ENCODE measurements around the gene CEL. TPM values are rescaled to one million over a fixed set of nuclear protein-coding genes. Genes with fewer than 3 reads are reported as not detected.
A peak's percentile ranks its signal among the peaks of the same experiment; 100 is the strongest.
"Not testable (repeated sequence)": the region's sequence is repeated elsewhere in the genome, so short reads cannot be mapped to it uniquely, and the experiment has no call there.

CEL gene
- total RNA-seq, 3 donors from 2014 or later, result 0.87 to 1.6 (median 1.4) TPM

- H3K9me3 ChIP-seq, result no peaks in the 10 kb centered on the region
- DNase-seq (no peak), ATAC-seq (no peak)
- peaks cover 16% of the 10 kb centered on the region for H3K4me1 ChIP-seq (ENCODE audit: low read depth)
- H3K36me3 ChIP-seq (ENCODE audit: low read depth), result no peaks in the 10 kb centered on the region
- no peak for TF ChIP-seq CTCF (IDR thresholded peaks at IDR 0.05)
- H3K4me3 ChIP-seq, result no peak overlapping the region
- intact Hi-C loops (cut with DNase I, micrococcal nuclease), result loop anchor here in 1 of 2 donors (10.0 kb wide), 1 partner anchor 109 kb away; no protein-coding TSS in a partner anchor
Measured at GRCh38 chr9:133035669-133036068, 26.1 kb upstream of the CEL start.

GRCh38 chr9:133037775-133038515 lies 23.8 kb upstream of the CEL start:
- Histone ChIP-seq H3K9me3 (no peaks in the 10 kb centered on the region), H3K36me3 (ENCODE audit: low read depth) (no peaks in the 10 kb centered on the region), H3K4me3 (no peak overlapping the region), H3K4me1 (ENCODE audit: low read depth) (no peaks in the 10 kb centered on the region)
- no peak for TF ChIP-seq CTCF (IDR thresholded peaks at IDR 0.05)
- DNase-seq (peak in 1 of 3 donors; percentile 21), ATAC-seq (no peak)
- intact Hi-C loops (cut with DNase I, micrococcal nuclease), result loop anchor here in 1 of 2 donors (10.0 kb wide), 1 partner anchor 107 kb away; no protein-coding TSS in a partner anchor

DNA sequence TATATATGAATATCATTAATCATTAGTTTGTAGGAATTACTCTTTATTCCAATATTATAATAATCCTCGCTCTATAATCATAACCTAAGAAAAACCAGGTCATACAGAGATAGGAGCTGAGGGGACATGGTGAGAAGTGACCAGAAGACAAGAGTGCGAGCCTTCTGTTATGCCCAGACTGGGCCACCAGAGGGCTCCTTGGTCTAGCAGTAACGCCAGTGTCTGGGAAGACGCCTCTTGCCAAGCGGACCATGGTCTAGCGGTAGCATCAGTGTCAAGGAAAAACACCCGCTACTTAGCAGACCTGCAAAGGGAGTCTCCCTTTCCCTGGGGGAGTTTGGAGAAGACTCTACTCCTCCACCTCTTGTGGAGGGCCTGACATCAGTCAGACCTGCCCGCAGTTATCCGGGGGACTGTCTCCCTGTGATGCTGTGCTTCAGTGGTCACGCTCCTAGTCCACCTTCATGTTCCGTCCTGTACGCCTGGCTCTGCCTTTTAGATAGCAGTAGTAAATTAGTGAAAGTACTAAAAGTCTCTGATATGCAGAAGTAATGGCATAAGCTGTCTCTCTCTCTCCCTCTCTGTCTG lies 20.8 kb upstream of the CEL start:
- TF ChIP-seq CTCF (IDR thresholded peaks at IDR 0.05), result peak; percentile 45
- DNase-seq, result peak; percentile 50 to 67 (median 66)
- H3K4me3 ChIP-seq; H3K36me3 ChIP-seq (ENCODE audit: low read depth); H3K9me3 ChIP-seq; H3K4me1 ChIP-seq (ENCODE audit: low read depth); intact Hi-C loops (cut with DNase I, micrococcal nuclease); ATAC-seq: not testable (repeated sequence)

- DNase-seq, result peak in 2 of 3 donors; percentile 2 to 29
- intact Hi-C loops (cut with DNase I, micrococcal nuclease), result no loop called here
- ATAC-seq, result no peak
- no peaks in the 10 kb centered on the region for H3K9me3 ChIP-seq
- no peak overlapping the region for H3K4me3 ChIP-seq
- H3K36me3 ChIP-seq (ENCODE audit: low read depth), result peaks cover 3% of the 10 kb centered on the region
- no peaks in the 10 kb centered on the region for H3K4me1 ChIP-seq (ENCODE audit: low read depth)
- no peak for TF ChIP-seq CTCF (IDR thresholded peaks at IDR 0.05)
Measured at GRCh38 chr9:133041958-133042357, 19.8 kb upstream of the CEL start.

DNA sequence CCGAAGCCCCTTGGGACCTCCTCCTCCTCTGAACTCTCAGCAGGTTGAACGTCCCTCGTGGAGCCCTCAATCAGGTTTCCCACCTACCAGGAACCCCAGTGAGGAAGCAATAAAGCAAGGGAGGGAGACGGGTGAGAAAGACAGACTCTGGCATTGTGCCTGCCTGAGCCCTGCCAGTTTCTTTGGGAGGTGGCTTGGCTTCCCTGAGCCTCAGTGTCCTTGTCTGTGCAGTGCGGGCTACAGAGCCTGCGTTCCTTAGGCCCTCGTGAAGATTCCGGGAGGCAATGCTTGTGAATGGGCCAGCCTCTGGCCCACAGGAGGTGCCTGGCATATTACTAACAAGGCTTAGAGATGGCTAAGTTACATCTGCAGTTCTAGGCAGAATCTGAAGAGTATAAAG lies 19.1 kb upstream of the CEL start:
- H3K36me3 ChIP-seq (ENCODE audit: low read depth), result peaks cover 6% of the 10 kb centered on the region
- TF ChIP-seq CTCF (IDR thresholded peaks at IDR 0.05), result no peak
- no peak overlapping the region for H3K4me3 ChIP-seq
- no peaks in the 10 kb centered on the region for H3K4me1 ChIP-seq (ENCODE audit: low read depth)
- intact Hi-C loops (cut with DNase I, micrococcal nuclease), result no loop called here
- no peaks in the 10 kb centered on the region for H3K9me3 ChIP-seq
- peak in 1 of 3 donors; percentile 18 for DNase-seq
- no peak for ATAC-seq

Data from mucosa of descending colon (tissue), 3 donors.